Glutamatergic neuron (in vitro differentiated cells): Measurements from ENCODE around the gene HAVCR2. TPM values are rescaled to one million over a fixed set of nuclear protein-coding genes. Genes with fewer than 3 reads are reported as not detected.
"Not testable (repeated sequence)": the region's sequence is repeated elsewhere in the genome, so short reads cannot be mapped to it uniquely, and the experiment has no call there.

Experiments used
- DNase-seq: peaks from one replicate; pipeline ENCODE4 v3.0.0; 2022
- H3K27ac Mint-ChIP-seq: one replicate; pipeline ENCODE4 v1.8.0; 2020; ENCODE audit warnings: mild to moderate bottlenecking, mixed read lengths, inconsistent platforms; ENCODE audit not compliant: unreplicated experiment
- H3K27me3 Mint-ChIP-seq: one replicate; pipeline ENCODE4 v1.8.0; 2020; ENCODE audit warnings: mild to moderate bottlenecking, moderate library complexity, mixed read lengths, inconsistent platforms; ENCODE audit not compliant: unreplicated experiment
- H3K36me3 Mint-ChIP-seq: one replicate; pipeline ENCODE4 v1.8.0; 2020; ENCODE audit warnings: mild to moderate bottlenecking, mixed read lengths, inconsistent platforms; ENCODE audit not compliant: unreplicated experiment
- H3K4me1 Mint-ChIP-seq: one replicate; pipeline ENCODE4 v1.8.0; 2020; ENCODE audit warnings: mild to moderate bottlenecking, low read depth, mixed read lengths, inconsistent platforms; ENCODE audit not compliant: unreplicated experiment
- H3K4me3 Mint-ChIP-seq: one replicate; pipeline ENCODE4 v1.8.0; 2020; ENCODE audit warnings: mild to moderate bottlenecking, mixed read lengths, inconsistent platforms; ENCODE audit not compliant: unreplicated experiment
- H3K9me3 Mint-ChIP-seq: one replicate; pipeline ENCODE4 v1.8.0; 2020; ENCODE audit warnings: mild to moderate bottlenecking, moderate library complexity, mixed read lengths, inconsistent platforms; ENCODE audit not compliant: unreplicated experiment
- CTCF ChIP-seq: fragments of 200-600 bp; sonication (generic); IDR thresholded peaks from one replicate; pipeline ENCODE4 v1.5.0; 2021; ENCODE audit not compliant: partially characterized antibody, unreplicated experiment
- total RNA-seq: library from RNA; stranded (reverse); fragmentation: NEBNext Ultra II Directional; extraction: Animal tissue kit (Norgen Biotek cat#: 25700); gene quantifications from one replicate; pipeline ENCODE4 v1.2.1, GENCODE V29; 2021; ENCODE audit not compliant: unreplicated experiment

Gene HAVCR2
- total RNA-seq, 1 donor from 2014 or later = not detected

- Mint-ChIP-seq H3K36me3 (no peaks in the 10 kb centered on the region), H3K27me3 (no peaks in the 10 kb centered on the region), H3K4me3 (no peak overlapping the region), H3K9me3 (peaks cover 2% of the 10 kb centered on the region), H3K4me1 (no peaks in the 10 kb centered on the region), H3K27ac (no peak overlapping the region)
- no peak for TF ChIP-seq CTCF
- no peak for DNase-seq
These were observed 60.9 kb downstream of the HAVCR2 start for GRCh38 chr5:157047898-157048297.

- not testable (repeated sequence) for H3K27me3 Mint-ChIP-seq, H3K9me3 Mint-ChIP-seq, H3K4me1 Mint-ChIP-seq, H3K27ac Mint-ChIP-seq, H3K36me3 Mint-ChIP-seq, DNase-seq, H3K4me3 Mint-ChIP-seq
These were observed 61.8 kb downstream of the HAVCR2 start for GRCh38 chr5:157047016-157047415.

GRCh38 chr5:157046041-157046440 is 62.8 kb downstream of the HAVCR2 start:
- no peaks in the 10 kb centered on the region for H3K36me3 Mint-ChIP-seq
- H3K27ac Mint-ChIP-seq = no peak overlapping the region
- DNase-seq = no peak
- no peak overlapping the region for H3K4me3 Mint-ChIP-seq
- H3K9me3 Mint-ChIP-seq = no peaks in the 10 kb centered on the region
- no peaks in the 10 kb centered on the region for H3K27me3 Mint-ChIP-seq
- no peak for TF ChIP-seq CTCF
- H3K4me1 Mint-ChIP-seq = no peaks in the 10 kb centered on the region

GRCh38 chr5:157045601-157046000 is 63.2 kb downstream of the HAVCR2 start:
- Mint-ChIP-seq H3K36me3 (no peaks in the 10 kb centered on the region), H3K9me3 (no peaks in the 10 kb centered on the region), H3K4me3 (no peak overlapping the region), H3K27me3 (no peaks in the 10 kb centered on the region), H3K27ac (no peak overlapping the region), H3K4me1 (no peaks in the 10 kb centered on the region)
- DNase-seq = no peak
- TF ChIP-seq CTCF = no peak

GRCh38 chr5:157038568-157039187 is 70.2 kb downstream of the HAVCR2 start:
- Mint-ChIP-seq H3K36me3 (no peaks in the 10 kb centered on the region), H3K4me1 (peaks cover 7% of the 10 kb centered on the region), H3K27ac (no peak overlapping the region), H3K4me3 (no peak overlapping the region), H3K9me3 (no peaks in the 10 kb centered on the region), H3K27me3 (no peaks in the 10 kb centered on the region)
- no peak for DNase-seq
- no peak for TF ChIP-seq CTCF

Other genes with a start within 250 kb of the HAVCR2 start
- gene TIMD4, start 145.8 kb downstream of the HAVCR2 start, total RNA-seq = not detected
- not detected for gene HAVCR1, start 49.9 kb downstream of the HAVCR2 start, total RNA-seq
- 13.2 TPM for gene MED7, start 33.8 kb upstream of the HAVCR2 start, total RNA-seq
- gene GARIN3, start 57.2 kb upstream of the HAVCR2 start, total RNA-seq = not detected
- not detected for gene ITK, start 71.8 kb upstream of the HAVCR2 start, total RNA-seq
- 120 TPM for gene CYFIP2, start 157.1 kb upstream of the HAVCR2 start, total RNA-seq